HEK293 (cell line): ENCODE data around the gene MBNL3.

Experiments
- CTCF ChIA-PET: fragments of 350-600 bp; formaldehyde crosslinking; extraction: SDS; loops from one replicate; lab custom pipeline; 2021; ENCODE audit warnings: antibody characterized with exemption; lab: Yijun Ruan, JAX
- POLR2A ChIA-PET: fragments of 300-600 bp; formaldehyde crosslinking; extraction: SDS; loops from one replicate; lab custom pipeline; 2020; ENCODE audit warnings: antibody characterized with exemption, inconsistent platforms; lab: Yijun Ruan, JAX
- H3K27ac ChIP-seq: fragments of 200-500 bp; sonication (Bioruptor generic); 2 replicates; pipeline ENCODE4 v1.5.1; 2014; ENCODE audit warnings: low read depth, low read length, control low read depth, inconsistent platforms; ENCODE audit errors: extremely low read depth
- H3K36me3 ChIP-seq, 2 experiments: fragments of 200-500 bp in 1 of 2; sonication (Bioruptor generic) in 1 of 2; 1 replicate in 1 of 2; 2 replicates in 1 of 2; pipeline ENCODE4 v1.5.1; 2014 to 2017; ENCODE audit warnings: inconsistent platforms in 2 of 2, low read length in 2 of 2; ENCODE audit not compliant: control insufficient read depth in 2 of 2, insufficient read depth in 1 of 2
- H3K4me1 ChIP-seq: fragments of 200-500 bp; sonication (Bioruptor generic); 2 replicates; pipeline ENCODE4 v1.5.1; 2014; ENCODE audit warnings: mild to moderate bottlenecking, low read length, inconsistent platforms; ENCODE audit not compliant: control insufficient read depth, insufficient read depth
- H3K4me3 ChIP-seq: 2 replicates; pipeline ENCODE4 v1.5.1; 2011; ENCODE audit warnings: low read depth, mild to moderate bottlenecking, control low read depth, low read length, moderate library complexity
- H3K9me3 ChIP-seq: fragments of 200-500 bp; sonication (Bioruptor generic); 2 replicates; pipeline ENCODE4 v1.5.1; 2014; ENCODE audit warnings: low read depth, low read length, inconsistent platforms; ENCODE audit not compliant: control insufficient read depth, insufficient read depth
- ATF2 ChIP-seq: fragments of 450-650 bp; formaldehyde crosslinking; IDR thresholded peaks from 2 replicates; pipeline ENCODE4 v1.5.1; 2016; ENCODE audit warnings: missing biosample characterization, missing genetic modification characterization, low read depth
- GLI4 ChIP-seq: fragments of 450-650 bp; formaldehyde crosslinking; IDR thresholded peaks from 2 replicates; pipeline ENCODE4 v1.5.1; 2016; ENCODE audit warnings: missing biosample characterization, missing genetic modification characterization
- KLF16 ChIP-seq: fragments of 450-650 bp; formaldehyde crosslinking; IDR thresholded peaks from 2 replicates; pipeline ENCODE4 v1.5.1; 2017; ENCODE audit warnings: missing biosample characterization, missing genetic modification characterization
- KLF8 ChIP-seq: fragments of 450-650 bp; formaldehyde crosslinking; IDR thresholded peaks from 2 replicates; pipeline ENCODE4 v1.5.1; 2016; ENCODE audit warnings: missing biosample characterization, missing genetic modification characterization
- MEIS1 ChIP-seq: sonication (generic); formaldehyde crosslinking; IDR thresholded peaks from 2 replicates; pipeline ENCODE4 v1.8.1; 2022; ENCODE audit warnings: missing genetic modification reagents, mild to moderate bottlenecking, borderline replicate concordance
- SCRT1 ChIP-seq: fragments of 450-650 bp; formaldehyde crosslinking; IDR thresholded peaks from 2 replicates; pipeline ENCODE4 v1.5.1; 2016; ENCODE audit warnings: missing biosample characterization, missing genetic modification characterization, borderline replicate concordance
- SCRT2 ChIP-seq: fragments of 450-650 bp; formaldehyde crosslinking; IDR thresholded peaks from 2 replicates; pipeline ENCODE4 v1.5.1; 2016; ENCODE audit warnings: missing biosample characterization, missing genetic modification characterization
- WT1 ChIP-seq: fragments of 450-650 bp; formaldehyde crosslinking; IDR thresholded peaks from 2 replicates; pipeline ENCODE4 v1.5.1; 2016; ENCODE audit warnings: missing biosample characterization, missing genetic modification characterization
- ZEB2 ChIP-seq: fragments of 450-650 bp; formaldehyde crosslinking; IDR thresholded peaks from 2 replicates; pipeline ENCODE4 v1.5.1; 2016; ENCODE audit warnings: missing biosample characterization, missing genetic modification characterization
- ZNF133 ChIP-seq: fragments of 450-650 bp; formaldehyde crosslinking; IDR thresholded peaks from 2 replicates; pipeline ENCODE4 v1.5.1; 2016; ENCODE audit warnings: missing biosample characterization, missing genetic modification characterization
- ZNF19 ChIP-seq: fragments of 450-650 bp; formaldehyde crosslinking; IDR thresholded peaks from 2 replicates; pipeline ENCODE4; 2016; ENCODE audit warnings: missing biosample characterization, missing genetic modification characterization, low read depth
- ZNF341 ChIP-seq: fragments of 450-650 bp; formaldehyde crosslinking; IDR thresholded peaks from 2 replicates; pipeline ENCODE4; 2016; ENCODE audit warnings: low read depth, missing biosample characterization, missing genetic modification characterization
- ZNF449 ChIP-seq: fragments of 450-650 bp; formaldehyde crosslinking; IDR thresholded peaks from 2 replicates; pipeline ENCODE4 v1.5.1; 2017; ENCODE audit warnings: missing biosample characterization, mild to moderate bottlenecking, missing genetic modification characterization, moderate library complexity
- ZNF510 ChIP-seq: fragments of 450-650 bp; formaldehyde crosslinking; IDR thresholded peaks from 2 replicates; pipeline ENCODE4 v1.5.1; 2018; ENCODE audit warnings: mild to moderate bottlenecking, missing genetic modification characterization, missing biosample characterization; ENCODE audit not compliant: insufficient replicate concordance
- ZNF514 ChIP-seq: fragments of 450-650 bp; formaldehyde crosslinking; IDR thresholded peaks from 2 replicates; pipeline ENCODE4 v1.5.1; 2016; ENCODE audit warnings: missing biosample characterization, missing genetic modification characterization
- ZNF548 ChIP-seq: fragments of 450-650 bp; formaldehyde crosslinking; IDR thresholded peaks from 2 replicates; pipeline ENCODE4 v1.5.1; 2016; ENCODE audit warnings: missing biosample characterization, missing genetic modification characterization
- ZNF645 ChIP-seq: fragments of 450-650 bp; formaldehyde crosslinking; IDR thresholded peaks from 2 replicates; pipeline ENCODE4; 2016; ENCODE audit warnings: missing biosample characterization, missing genetic modification characterization
- TF ChIP-seq, protein P1 (sequence below): fragments of 450-650 bp; formaldehyde crosslinking; IDR thresholded peaks from 2 replicates; pipeline ENCODE4 v1.5.1; 2016; ENCODE audit warnings: missing biosample characterization, missing genetic modification characterization
- TF ChIP-seq, protein P2 (sequence below): fragments of 450-650 bp; formaldehyde crosslinking; IDR thresholded peaks from 2 replicates; pipeline ENCODE4 v1.5.1; 2016; ENCODE audit warnings: missing biosample characterization, missing genetic modification characterization
- TF ChIP-seq, protein P3 (sequence below): fragments of 450-650 bp; formaldehyde crosslinking; IDR thresholded peaks from 2 replicates; pipeline ENCODE4 v1.5.1; 2016; ENCODE audit warnings: missing biosample characterization, missing genetic modification characterization
- TF ChIP-seq, protein P4 (sequence below): fragments of 450-650 bp; formaldehyde crosslinking; IDR thresholded peaks from 2 replicates; pipeline ENCODE4 v1.5.1; 2016; ENCODE audit warnings: missing biosample characterization, missing genetic modification characterization

Gene MBNL3

GRCh38 chrX:132488819-132489577, at the start of gene MBNL3 (continued):
- TF ChIP-seq ATF2 (tag by site-specific recombination) (no peak), WT1 (no peak), ZEB2 (tag by site-specific recombination) (0 out of 2 replicates have a peak, but pooled peaks have one; percentile 36)
- TF ChIP-seq, all 188 proteins: peak for 22

GRCh38 chrX:132533409-132533808, 44.6 kb upstream of the MBNL3 start:
- H3K4me3 ChIP-seq: no peak overlapping the region
- no peak overlapping the region for H3K27ac ChIP-seq
- H3K36me3 ChIP-seq: no peaks in the 10 kb centered on the region
- POLR2A ChIA-PET: no interaction called here
- TF ChIP-seq WT1: no peak
- TF ChIP-seq KLF16: no peak
- no peak for TF ChIP-seq ZNF510 (tag by site-specific recombination)
- TF ChIP-seq ZNF19: no peak
- TF ChIP-seq, protein P1, sequence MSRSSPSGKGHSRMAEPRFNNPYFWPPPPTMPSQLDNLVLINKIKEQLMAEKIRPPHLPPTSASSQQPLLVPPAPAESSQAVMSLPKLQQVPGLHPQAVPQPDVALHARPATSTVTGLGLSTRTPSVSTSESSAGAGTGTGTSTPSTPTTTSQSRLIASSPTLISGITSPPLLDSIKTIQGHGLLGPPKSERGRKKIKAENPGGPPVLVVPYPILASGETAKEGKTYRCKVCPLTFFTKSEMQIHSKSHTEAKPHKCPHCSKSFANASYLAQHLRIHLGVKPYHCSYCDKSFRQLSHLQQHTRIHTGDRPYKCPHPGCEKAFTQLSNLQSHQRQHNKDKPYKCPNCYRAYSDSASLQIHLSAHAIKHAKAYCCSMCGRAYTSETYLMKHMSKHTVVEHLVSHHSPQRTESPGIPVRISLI (tag by site-specific recombination): no peak
- TF ChIP-seq, all 188 proteins: peak for 0
- Histone ChIP-seq H3K9me3 (no peaks in the 10 kb centered on the region), H3K4me1 (no peaks in the 10 kb centered on the region)
- CTCF ChIA-PET: no interaction called here

DNA sequence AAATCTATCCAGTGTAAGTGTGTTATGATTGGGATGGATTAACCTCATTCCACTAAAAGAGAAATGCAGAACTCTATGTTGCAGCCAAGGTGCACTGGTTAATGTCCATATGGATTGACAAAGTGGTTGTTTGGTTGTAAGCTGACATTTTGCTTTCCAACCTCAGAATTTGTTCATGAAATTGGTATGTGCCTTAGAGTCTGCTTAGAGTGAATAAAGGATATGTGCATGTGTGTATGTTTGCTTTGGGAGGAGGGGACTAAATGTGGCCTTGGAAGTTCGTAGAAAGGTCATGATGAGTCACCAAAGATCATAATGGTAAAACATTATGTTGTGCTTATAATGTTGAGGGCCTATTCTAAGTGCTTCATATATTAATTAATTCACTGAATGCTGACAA, 44.1 kb upstream of the MBNL3 start:
- TF ChIP-seq ZNF449 (tag by site-specific recombination) (no peak), SCRT1 (tag by site-specific recombination) (no peak), KLF8 (tag by site-specific recombination) (no peak), ZNF645 (tag by site-specific recombination) (no peak), ZNF341 (no peak), ZNF133 (tag by site-specific recombination) (no peak), ZNF548 (tag by site-specific recombination) (no peak), GLI4 (tag by site-specific recombination) (no peak), ZNF514 (no peak), MEIS1 (CRISPR knock-in tag) (no peak), SCRT2 (no peak)
- TF ChIP-seq, protein P2, sequence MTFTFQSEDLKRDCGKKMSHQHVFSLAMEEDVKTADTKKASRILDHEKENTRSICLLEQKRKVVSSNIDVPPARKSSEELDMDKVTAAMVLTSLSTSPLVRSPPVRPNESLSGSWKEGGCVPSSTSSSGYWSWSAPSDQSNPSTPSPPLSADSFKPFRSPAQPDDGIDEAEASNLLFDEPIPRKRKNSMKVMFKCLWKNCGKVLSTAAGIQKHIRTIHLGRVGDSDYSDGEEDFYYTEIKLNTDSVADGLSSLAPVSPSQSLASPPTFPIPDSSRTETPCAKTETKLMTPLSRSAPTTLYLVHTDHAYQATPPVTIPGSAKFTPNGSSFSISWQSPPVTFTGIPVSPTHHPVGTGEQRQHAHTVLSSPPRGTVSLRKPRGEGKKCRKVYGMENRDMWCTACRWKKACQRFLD (tag by site-specific recombination): no peak
- TF ChIP-seq, protein P3, sequence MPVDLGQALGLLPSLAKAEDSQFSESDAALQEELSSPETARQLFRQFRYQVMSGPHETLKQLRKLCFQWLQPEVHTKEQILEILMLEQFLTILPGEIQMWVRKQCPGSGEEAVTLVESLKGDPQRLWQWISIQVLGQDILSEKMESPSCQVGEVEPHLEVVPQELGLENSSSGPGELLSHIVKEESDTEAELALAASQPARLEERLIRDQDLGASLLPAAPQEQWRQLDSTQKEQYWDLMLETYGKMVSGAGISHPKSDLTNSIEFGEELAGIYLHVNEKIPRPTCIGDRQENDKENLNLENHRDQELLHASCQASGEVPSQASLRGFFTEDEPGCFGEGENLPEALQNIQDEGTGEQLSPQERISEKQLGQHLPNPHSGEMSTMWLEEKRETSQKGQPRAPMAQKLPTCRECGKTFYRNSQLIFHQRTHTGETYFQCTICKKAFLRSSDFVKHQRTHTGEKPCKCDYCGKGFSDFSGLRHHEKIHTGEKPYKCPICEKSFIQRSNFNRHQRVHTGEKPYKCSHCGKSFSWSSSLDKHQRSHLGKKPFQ (tag by site-specific recombination): no peak
- TF ChIP-seq, protein P4, sequence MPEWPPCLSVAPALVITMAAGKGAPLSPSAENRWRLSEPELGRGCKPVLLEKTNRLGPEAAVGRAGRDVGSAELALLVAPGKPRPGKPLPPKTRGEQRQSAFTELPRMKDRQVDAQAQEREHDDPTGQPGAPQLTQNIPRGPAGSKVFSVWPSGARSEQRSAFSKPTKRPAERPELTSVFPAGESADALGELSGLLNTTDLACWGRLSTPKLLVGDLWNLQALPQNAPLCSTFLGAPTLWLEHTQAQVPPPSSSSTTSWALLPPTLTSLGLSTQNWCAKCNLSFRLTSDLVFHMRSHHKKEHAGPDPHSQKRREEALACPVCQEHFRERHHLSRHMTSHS: no peak
- CTCF ChIA-PET: no interaction called here
- H3K4me3 ChIP-seq: no peak overlapping the region
- no peaks in the 10 kb centered on the region for H3K4me1 ChIP-seq
- H3K36me3 ChIP-seq: no peaks in the 10 kb centered on the region
- no peaks in the 10 kb centered on the region for H3K9me3 ChIP-seq
- POLR2A ChIA-PET: no interaction called here
- no peak overlapping the region for H3K27ac ChIP-seq
